GM23338 (cell line): ENCODE results near the gene SGCD. TPM values are rescaled to one million over a fixed set of nuclear protein-coding genes. Genes with fewer than 3 reads are reported as not detected.

Experiments
- ATAC-seq: fragments of 200-7000 bp; cut with Tn5 transposase; 3 replicates; pipeline ENCODE4 v1.9.1; 2020
- DNase-seq: peaks from one replicate; pipeline ENCODE4 v3.0.0-alpha.2; 2015; ENCODE audit warnings: low spot score
- H2AFZ ChIP-seq: fragments of 200-600 bp; sonication (generic); 2 replicates; pipeline ENCODE4 v1.8.0; 2016; ENCODE audit warnings: antibody characterized with exemption, mild to moderate bottlenecking, moderate library complexity
- H3F3A ChIP-seq: fragments of 200-600 bp; sonication (generic); replicated peaks from 2 replicates; pipeline ENCODE4 v1.8.0; 2017; ENCODE audit warnings: antibody characterized with exemption, mixed run types, low read depth
- H3K27ac ChIP-seq: fragments of 200-600 bp; sonication (generic); 2 replicates; pipeline ENCODE4 v1.6.1; 2016; ENCODE audit warnings: low read depth
- H3K27me3 ChIP-seq: fragments of 200-600 bp; sonication (generic); 2 replicates; pipeline ENCODE4 v1.8.0; 2016; ENCODE audit warnings: mild to moderate bottlenecking, mixed run types, moderate library complexity; ENCODE audit not compliant: insufficient read depth
- H3K36me3 ChIP-seq: fragments of 200-600 bp; sonication (generic); 2 replicates; pipeline ENCODE4 v1.8.0; 2016; ENCODE audit warnings: mild to moderate bottlenecking; ENCODE audit not compliant: insufficient read depth
- H3K4me1 ChIP-seq: fragments of 200-600 bp; sonication (generic); 2 replicates; pipeline ENCODE4 v1.8.0; 2016; ENCODE audit warnings: mild to moderate bottlenecking, moderate library complexity; ENCODE audit not compliant: insufficient read depth
- H3K4me2 ChIP-seq: fragments of 200-600 bp; sonication (generic); 2 replicates; pipeline ENCODE4 v1.7.1; 2017; ENCODE audit warnings: mixed run types
- H3K4me3 ChIP-seq: fragments of 200-600 bp; sonication (generic); 2 replicates; pipeline ENCODE4 v1.6.1; 2016; ENCODE audit warnings: mixed run types
- H3K79me2 ChIP-seq: fragments of 200-600 bp; sonication (generic); replicated peaks from 2 replicates; pipeline ENCODE4 v1.8.0; 2017; ENCODE audit warnings: mild to moderate bottlenecking; ENCODE audit not compliant: insufficient read depth
- H3K9me2 ChIP-seq: fragments of 200-600 bp; sonication (generic); 2 replicates; pipeline ENCODE4 v1.8.0; 2017; ENCODE audit not compliant: insufficient read depth
- H4K20me1 ChIP-seq: fragments of 200-600 bp; sonication (generic); replicated peaks from 2 replicates; pipeline ENCODE4 v1.8.0; 2017; ENCODE audit warnings: mild to moderate bottlenecking; ENCODE audit not compliant: insufficient read depth
- H3K27ac Mint-ChIP-seq: 2 replicates; pipeline ENCODE4 v1.8.0; 2020; ENCODE audit warnings: inconsistent platforms, mild to moderate bottlenecking, moderate library complexity, mixed read lengths
- H3K27me3 Mint-ChIP-seq: 3 replicates; pipeline ENCODE4 v1.8.0; 2022; ENCODE audit warnings: low read depth, mild to moderate bottlenecking, moderate library complexity, mixed read lengths, inconsistent platforms; ENCODE audit not compliant: insufficient read depth, poor library complexity
- H3K36me3 Mint-ChIP-seq: 3 replicates; pipeline ENCODE4 v1.8.0; 2021; ENCODE audit warnings: low read depth, mild to moderate bottlenecking, inconsistent platforms, moderate library complexity, mixed read lengths
- H3K4me1 Mint-ChIP-seq: 3 replicates; pipeline ENCODE4 v1.8.0; 2020; ENCODE audit warnings: mild to moderate bottlenecking, inconsistent platforms, mixed read lengths
- H3K4me3 Mint-ChIP-seq: 3 replicates; pipeline ENCODE4 v1.8.0; 2021; ENCODE audit warnings: moderate library complexity, mild to moderate bottlenecking, inconsistent platforms, mixed read lengths
- H3K9me3 Mint-ChIP-seq: 3 replicates; pipeline ENCODE4 v1.8.0; 2020; ENCODE audit warnings: moderate library complexity, mild to moderate bottlenecking, inconsistent platforms, mixed read lengths
- CREB1 ChIP-seq: fragments of 250-450 bp; sonication (Bioruptor Pico); IDR thresholded peaks from 2 replicates; pipeline ENCODE4 v1.5.0; 2020; ENCODE audit warnings: low read depth, mild to moderate bottlenecking, moderate library complexity
- EZH2phosphoT487 ChIP-seq: fragments of 200-600 bp; sonication (generic); IDR thresholded peaks from one replicate; pipeline ENCODE4 v1.8.1; 2018; ENCODE audit warnings: antibody characterized with exemption; ENCODE audit not compliant: unreplicated experiment
- POLR2AphosphoS5 ChIP-seq: IDR thresholded peaks from 2 replicates; pipeline ENCODE4 v1.6.1; 2016; ENCODE audit warnings: antibody characterized with exemption, low read depth
- REST ChIP-seq: IDR thresholded peaks from one replicate; pipeline ENCODE4 v1.6.1; 2018; ENCODE audit warnings: antibody characterized with exemption; ENCODE audit not compliant: unreplicated experiment
- STAT1 ChIP-seq: IDR thresholded peaks from one replicate; pipeline ENCODE4 v1.6.1; 2016; ENCODE audit warnings: antibody characterized with exemption; ENCODE audit not compliant: unreplicated experiment
- ZNF114 ChIP-seq: fragments of 250-450 bp; sonication (Bioruptor Pico); IDR thresholded peaks from 2 replicates; pipeline ENCODE4 v1.5.0; 2020; ENCODE audit warnings: mild to moderate bottlenecking, moderate library complexity
- ZNF462 ChIP-seq: fragments of 250-450 bp; sonication (Bioruptor Pico); IDR thresholded peaks from 2 replicates; pipeline ENCODE4 v1.5.0; 2020; ENCODE audit warnings: mild to moderate bottlenecking, moderate library complexity
- polyA plus RNA-seq: library from polyadenylated mRNA; unstranded; fragments of >200 nt; fragmentation: Nextera tagmentation; extraction: Ambion mirVana; gene quantifications from 2 replicates; pipeline ENCODE4 v1.2.1, GENCODE V29; 2016
- total RNA-seq: library from RNA; depleted of rRNA; stranded (reverse); fragments of >200 nt; shearing (Covaris generic); gene quantifications from 2 replicates; pipeline ENCODE4 v1.2.3, GENCODE V29; 2014

The SGCD gene
- total and polyA plus RNA-seq, 2 experiments from 2014 or later = 0.03 to 0.05 TPM

- peaks cover 40% of the 10 kb centered on the region for H3K4me1 ChIP-seq
Measured at GRCh38 chr5:156451505-156451904, 124.5 kb downstream of the SGCD start.

More at GRCh38 chr5:156451505-156451904, 124.5 kb downstream of the SGCD start:
- Histone ChIP-seq H3K4me2 (no peak overlapping the region), H4K20me1 (no peaks in the 10 kb centered on the region), H3K27me3 (no peaks in the 10 kb centered on the region), H3K4me3 (no peak overlapping the region), H3F3A (no peaks in the 10 kb centered on the region), H3K79me2 (no peaks in the 10 kb centered on the region), H3K36me3 (no peaks in the 10 kb centered on the region), H3K27ac (no peak overlapping the region), H2AFZ (no peak overlapping the region; the same call in 1 of the 2 replicates), H3K9me2 (no peaks in the 10 kb centered on the region)
- DNase-seq = no peak
- ATAC-seq = no peak
- no peaks in the 10 kb centered on the region for H3K27me3 Mint-ChIP-seq
- no peaks in the 10 kb centered on the region for H3K9me3 Mint-ChIP-seq
- no peak overlapping the region for H3K27ac Mint-ChIP-seq
- peaks cover 26% of the 10 kb centered on the region for H3K4me1 Mint-ChIP-seq
- no peak overlapping the region for H3K4me3 Mint-ChIP-seq
- no peaks in the 10 kb centered on the region for H3K36me3 Mint-ChIP-seq
- no peak for TF ChIP-seq REST
- TF ChIP-seq EZH2phosphoT487 = no peak
- no peak for TF ChIP-seq ZNF462 (CRISPR knock-in tag)
- no peak for TF ChIP-seq ZNF114 (CRISPR knock-in tag)
- TF ChIP-seq POLR2AphosphoS5 = no peak
- no peak for TF ChIP-seq CREB1
- TF ChIP-seq STAT1 = no peak
